GM21529 (cell line): ENCODE results near the gene TNFRSF6B.
A peak's percentile ranks its signal among the peaks of the same experiment; 100 is the strongest.

Experiments used
- ATAC-seq: cut with Tn5 transposase; IDR thresholded peaks from one replicate; pipeline ENCODE4 v1.9.1; 2021; ENCODE audit not compliant: unreplicated experiment

The TNFRSF6B gene

DNA sequence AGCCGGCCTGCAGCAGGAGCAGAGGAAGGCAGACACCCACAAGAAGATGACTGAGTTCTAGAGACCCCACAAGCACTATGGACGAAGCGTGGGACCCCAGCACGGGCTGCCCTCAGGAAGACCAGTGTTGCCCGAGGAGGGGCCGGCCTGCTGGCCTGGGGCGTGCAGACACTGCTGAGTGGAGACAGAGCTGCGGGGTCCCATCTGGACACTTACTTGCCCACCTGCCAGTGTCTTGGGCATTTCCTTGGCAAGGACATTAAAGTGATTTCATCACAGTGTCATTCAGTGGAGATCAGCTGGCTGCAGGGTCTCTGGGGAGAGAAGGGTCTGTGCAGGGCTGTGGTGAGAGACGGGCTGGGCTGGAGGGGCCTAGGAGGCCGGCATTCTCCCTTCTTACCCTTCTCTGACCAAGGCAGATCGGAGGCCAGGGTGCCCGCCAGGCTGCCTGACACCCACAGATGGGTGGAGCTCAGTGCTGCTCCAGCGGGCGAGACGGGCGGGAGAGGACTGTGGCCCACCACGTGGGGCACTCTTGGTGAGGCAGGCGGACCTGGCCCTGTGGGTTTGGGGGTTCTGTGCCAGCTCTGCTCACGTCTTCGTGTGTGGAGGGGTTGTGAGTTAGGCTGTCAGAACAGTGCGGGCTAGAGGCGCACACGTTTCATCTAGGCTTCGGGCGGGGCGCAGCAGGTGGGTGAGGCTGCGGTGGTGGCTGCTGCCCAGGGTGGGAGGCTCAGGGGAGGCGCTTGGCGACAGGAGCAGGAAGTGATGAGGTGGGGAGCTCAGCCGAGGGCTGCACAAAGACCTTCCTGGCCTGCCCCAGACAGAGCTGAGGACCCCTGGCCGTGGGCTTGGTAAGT is 39.6 kb downstream of the TNFRSF6B start, which contains the start of gene LIME1:
Gene LIME1, plus strand, starts transcription at position 806 of the 860 bp plus-strand sequence. CDS start 886 bp downstream, outside the sequence.
- no peak for ATAC-seq

DNA sequence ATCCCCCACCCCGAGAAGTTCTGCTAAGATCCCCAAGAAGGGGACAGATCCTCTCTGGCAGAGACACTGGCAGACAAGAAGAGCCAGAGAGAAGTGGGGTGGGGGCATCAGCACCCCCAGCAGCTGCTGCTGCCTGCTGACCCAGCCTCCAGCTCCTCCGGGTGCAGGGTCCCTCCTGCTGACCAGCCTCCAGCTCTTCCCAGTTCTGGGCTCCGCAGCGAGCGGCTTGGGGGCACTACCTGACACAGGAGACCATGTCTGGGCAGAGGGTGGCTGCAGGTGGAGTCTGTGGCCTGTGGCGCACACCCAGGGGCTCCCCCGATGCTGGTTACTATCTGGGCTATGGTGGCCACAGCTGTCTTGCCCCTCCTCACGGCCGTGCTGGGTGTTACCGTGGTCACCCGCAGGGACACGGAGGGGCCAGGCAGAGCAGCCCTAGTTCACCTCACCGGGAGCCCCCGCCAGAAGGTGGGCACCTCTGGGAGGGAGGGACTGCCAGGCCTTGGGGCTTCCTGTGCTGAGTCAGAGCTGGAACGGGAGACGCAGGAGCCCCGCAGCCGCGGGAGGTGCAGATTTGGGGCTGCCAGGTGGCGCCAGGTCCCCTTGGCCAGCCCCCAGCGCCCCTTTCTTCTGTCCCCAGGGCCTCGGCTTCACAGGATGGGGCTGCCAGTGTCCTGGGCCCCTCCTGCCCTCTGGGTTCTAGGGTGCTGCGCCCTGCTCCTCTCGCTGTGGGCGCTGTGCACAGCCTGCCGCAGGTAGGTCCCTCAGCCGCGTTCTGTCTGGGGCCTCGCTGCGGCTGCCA is 40.6 kb downstream of the TNFRSF6B start:
- ATAC-seq, result no peak

DNA sequence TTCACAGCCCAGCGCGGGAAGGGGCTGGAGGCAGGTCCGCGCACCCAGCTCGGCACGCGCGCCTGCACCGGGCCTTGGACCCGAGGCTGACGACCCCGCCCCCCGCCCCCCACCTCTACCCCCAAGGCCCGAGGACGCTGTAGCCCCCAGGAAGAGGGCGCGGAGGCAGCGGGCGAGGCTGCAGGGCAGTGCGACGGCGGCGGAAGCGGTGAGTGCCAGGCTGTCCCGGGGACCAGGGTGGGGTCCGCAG is 41.2 kb downstream of the TNFRSF6B start:
- no peak for ATAC-seq

DNA sequence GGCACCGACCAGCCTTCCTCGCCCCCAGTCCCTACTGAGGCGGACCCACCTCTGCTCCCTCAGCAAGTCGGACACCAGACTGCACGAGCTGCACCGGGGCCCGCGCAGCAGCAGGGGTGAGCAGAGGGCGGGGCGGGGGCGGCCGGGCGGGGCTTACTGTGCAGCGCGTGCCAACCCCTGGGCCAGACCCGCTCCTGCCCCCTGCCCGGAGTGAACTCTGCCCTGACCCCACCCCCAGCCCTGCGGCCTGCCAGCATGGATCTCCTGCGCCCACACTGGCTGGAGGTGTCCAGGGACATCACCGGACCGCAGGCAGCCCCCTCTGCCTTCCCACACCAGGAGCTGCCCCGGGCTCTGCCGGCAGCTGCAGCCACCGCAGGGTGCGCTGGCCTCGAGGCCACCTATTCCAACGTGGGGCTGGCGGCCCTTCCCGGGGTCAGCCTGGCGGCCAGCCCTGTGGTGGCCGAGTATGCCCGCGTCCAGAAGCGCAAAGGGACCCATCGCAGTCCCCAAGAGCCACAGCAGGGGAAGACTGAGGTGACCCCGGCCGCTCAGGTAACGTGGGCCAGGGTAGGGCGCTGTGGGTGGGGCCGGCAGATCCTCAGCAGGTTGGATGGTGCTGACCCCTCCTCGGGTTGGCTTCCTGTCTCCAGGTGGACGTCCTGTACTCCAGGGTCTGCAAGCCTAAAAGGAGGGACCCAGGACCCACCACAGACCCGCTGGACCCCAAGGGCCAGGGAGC is 41.7 kb downstream of the TNFRSF6B start:
- no peak for ATAC-seq

DNA sequence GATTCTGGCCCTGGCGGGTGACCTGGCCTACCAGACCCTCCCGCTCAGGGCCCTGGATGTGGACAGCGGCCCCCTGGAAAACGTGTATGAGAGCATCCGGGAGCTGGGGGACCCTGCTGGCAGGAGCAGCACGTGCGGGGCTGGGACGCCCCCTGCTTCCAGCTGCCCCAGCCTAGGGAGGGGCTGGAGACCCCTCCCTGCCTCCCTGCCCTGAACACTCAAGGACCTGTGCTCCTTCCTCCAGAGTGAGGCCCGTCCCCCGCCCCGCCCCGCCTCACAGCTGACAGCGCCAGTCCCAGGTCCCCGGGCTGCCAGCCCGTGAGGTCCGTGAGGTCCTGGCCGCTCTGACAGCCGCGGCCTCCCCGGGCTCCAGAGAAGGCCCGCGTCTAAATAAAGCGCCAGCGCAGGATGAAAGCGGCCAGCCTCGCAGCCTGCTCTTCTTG is 42.3 kb downstream of the TNFRSF6B start:
- ATAC-seq, result no peak

DNA sequence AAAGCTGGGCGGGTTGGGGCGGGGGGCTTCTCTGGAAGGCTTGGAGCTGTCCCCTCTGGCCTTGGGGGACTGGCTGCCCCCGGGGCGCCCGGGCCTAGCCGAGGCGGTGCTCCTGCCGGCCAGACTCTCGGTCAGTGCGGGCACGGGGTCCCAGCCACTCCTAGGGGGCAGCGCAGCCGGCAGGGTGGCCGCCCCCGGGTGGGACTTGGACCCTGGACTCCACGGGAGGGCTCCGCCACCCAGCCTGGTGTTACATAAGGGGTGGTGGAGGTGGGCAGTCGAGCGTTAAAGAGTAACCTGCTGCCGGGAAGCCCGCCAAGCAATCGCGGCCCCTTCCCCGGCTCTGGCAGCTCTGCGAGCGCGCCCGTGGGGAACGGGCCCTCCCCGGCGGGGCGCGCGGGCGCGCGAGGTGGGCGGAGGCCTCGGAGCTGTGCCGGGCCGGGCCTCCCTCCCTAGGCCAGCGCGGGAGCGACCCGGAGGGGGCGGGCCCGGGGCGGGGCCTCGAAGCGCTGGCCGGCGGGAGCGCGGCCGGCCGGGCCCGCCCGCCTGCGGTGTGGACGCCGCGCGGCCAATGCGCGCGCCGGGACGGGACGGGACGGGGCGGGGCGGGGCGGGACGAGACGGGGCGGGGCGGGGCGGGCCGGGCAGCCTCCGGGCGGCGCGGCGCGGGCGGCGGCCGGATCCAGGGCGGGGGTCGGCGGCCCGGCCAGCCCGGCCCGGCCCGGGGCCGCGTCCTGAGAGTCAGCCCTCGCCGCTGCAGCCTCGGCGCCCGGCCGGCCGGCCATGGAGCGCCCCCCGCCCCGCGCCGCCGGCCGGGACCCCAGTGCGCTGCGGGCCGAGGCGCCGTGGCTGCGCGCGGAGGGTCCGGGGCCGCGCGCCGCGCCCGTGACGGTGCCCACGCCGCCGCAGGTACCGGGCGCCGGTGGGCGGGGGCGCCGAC is 42.9 kb downstream of the TNFRSF6B start, which contains the start of gene SLC2A4RG:
Gene SLC2A4RG, plus strand, starts transcription at position 647 of the 940 bp plus-strand sequence. Its CDS starts 137 bp downstream, at position 784.
- ATAC-seq, result peak; percentile 48

DNA sequence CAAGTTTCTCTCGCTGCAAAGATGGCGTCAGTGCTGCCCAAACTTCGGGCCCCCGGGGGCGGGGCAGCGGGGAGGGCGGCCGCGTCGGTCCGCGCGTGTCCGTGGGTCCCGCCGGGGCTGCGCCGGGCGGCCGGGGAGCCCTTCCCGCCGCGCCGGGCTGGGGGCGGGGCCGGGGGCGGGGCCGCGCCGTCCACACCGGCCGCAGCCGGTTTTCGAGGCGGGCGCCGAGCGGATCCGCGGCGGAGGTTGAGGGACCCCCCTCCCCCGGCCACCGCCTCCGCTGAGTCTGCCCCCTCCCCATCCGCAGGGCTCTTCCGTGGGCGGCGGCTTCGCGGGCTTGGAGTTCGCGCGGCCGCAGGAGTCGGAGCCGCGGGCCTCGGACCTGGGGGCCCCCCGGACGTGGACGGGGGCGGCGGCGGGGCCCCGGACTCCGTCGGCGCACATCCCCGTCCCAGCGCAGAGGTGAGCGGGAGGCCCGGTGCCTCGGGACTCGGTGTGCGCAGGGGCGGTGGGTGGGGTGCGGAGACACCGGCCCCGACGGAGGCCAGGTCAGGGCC is 43.7 kb downstream of the TNFRSF6B start:
- ATAC-seq, result no peak

DNA sequence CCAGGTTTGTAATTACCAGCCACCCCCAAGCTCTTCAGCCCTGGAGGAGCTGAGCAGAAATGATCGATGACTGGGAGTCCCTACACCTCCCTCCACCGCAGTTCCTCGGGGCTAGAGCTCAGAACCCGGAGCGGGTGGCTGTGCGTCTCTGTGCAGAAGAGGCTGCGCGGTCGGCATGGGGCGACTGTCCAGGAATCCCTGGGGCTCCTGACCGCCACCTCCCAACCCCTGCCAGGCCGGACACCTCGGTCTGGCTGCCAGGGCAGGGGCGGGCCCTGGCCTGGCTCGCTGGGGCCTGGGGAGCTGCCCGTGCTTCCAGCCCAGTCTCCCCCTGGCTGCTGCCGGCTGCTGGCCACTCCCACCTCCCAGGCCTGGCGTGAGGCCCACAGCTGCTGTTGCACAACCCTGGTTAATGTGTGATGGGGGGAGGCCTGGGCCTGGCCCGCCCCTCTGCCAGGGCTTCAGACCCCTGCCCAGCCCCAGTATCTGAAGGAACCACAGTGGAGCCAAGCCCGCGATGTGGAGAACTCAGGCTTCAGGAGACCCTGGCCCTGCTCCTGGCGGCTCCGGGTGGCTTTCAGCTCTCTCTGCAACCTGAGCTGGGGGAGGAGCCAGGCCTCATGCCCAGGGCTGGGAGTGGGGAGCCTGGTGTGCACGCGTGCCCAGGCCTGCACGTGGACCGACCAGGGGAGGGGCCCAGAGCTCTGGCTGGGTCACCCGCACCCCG is 44.3 kb downstream of the TNFRSF6B start:
- ATAC-seq, result no peak

DNA sequence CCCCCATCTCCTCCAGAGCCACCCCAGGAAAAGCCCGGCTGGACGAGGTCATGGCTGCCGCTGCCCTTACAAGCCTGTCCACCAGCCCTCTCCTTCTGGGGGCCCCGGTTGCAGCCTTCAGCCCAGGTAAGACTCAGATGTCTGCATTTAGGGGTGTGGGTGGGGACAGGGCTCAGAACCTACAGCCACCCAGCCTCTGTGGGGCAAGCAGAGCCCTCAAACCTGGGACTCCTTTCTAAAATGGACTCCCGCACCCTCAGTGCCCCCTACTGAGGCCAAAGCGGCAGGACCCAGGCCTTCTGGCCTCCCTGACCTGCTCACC is 44.9 kb downstream of the TNFRSF6B start:
- ATAC-seq, result no peak

DNA sequence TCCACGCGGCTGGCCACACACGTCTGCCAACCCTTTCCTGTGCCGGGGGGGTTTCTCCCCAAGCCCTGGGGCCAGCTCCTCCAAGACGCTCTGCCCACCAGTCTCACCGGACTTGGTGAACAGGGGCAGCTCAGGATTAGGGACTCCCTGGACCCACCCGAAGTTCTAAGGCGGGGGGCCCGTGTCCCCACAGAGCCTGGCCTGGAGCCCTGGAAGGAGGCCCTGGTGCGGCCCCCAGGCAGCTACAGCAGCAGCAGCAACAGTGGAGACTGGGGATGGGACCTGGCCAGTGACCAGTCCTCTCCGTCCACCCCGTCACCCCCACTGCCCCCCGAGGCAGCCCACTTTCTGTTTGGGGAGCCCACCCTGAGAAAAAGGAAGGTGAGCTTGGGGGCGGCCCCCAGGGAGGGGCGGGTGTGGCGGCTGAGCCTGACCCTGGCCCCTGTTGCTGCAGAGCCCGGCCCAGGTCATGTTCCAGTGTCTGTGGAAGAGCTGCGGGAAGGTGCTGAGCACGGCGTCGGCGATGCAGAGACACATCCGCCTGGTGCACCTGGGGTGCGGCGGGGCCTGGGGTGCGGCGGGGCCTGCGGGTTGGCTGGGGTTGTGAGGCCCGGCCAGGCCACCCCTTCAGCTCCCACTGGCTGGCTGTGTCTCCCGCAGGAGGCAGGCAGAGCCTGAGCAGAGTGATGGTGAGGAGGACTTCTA is 45.4 kb downstream of the TNFRSF6B start:
- no peak for ATAC-seq

DNA sequence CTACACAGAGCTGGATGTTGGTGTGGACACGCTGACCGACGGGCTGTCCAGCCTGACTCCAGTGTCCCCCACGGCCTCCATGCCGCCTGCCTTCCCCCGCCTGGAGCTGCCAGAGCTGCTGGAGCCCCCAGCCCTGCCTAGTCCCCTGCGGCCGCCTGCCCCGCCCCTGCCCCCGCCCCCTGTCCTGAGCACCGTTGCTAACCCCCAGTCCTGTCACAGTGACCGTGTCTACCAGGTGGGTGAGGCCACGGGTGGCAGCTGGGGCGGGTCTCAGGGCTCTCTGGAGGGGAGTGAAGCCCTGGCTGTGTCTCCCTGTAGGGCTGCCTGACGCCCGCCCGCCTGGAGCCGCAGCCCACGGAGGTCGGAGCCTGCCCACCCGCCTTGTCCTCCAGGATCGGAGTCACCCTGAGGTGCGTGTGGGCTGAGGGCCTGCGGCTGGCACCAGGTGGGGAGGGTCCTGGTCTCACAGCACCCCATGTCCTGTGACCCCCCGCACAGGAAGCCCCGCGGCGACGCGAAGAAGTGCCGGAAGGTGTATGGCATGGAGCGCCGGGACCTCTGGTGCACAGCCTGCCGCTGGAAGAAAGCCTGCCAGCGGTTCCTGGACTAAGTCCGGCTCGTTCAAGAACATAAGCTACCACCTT is 46.1 kb downstream of the TNFRSF6B start:
- no peak for ATAC-seq

DNA sequence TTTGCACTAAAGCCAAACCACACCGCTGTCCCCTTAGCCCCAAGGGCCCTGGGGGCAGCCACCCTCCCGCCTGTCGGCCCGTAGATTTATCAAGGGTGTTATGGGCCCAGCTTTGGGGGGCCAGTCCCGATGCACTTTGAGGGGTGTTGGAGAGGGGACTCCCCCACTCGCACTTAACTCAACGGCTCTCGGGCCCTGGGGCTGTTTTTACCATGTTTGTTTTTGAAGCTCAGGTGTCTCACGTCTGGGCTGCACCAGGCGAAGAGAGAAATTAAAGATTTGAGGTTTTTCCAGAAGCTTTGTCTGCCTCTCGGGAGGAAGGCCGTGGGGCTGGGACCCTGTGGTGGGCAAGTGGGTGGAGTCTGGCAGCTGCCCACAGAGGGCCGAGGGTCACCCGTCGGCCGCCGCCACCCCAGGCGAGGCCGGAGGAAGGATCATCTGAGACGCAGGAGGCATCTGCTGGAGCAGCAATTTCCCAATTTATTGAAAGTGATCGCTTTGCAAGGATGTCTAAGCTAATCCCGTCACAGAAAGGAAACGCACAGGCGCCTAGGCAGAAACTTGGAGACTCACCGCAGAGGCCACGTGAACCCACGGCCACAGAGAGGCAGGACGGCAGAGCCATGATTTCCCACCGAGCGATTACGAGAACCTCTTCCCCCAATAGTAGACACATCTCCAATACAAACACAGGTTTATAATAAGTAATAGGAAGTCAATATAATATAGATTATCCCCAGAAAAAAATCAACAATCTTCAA is 46.9 kb downstream of the TNFRSF6B start:
- no peak for ATAC-seq

DNA sequence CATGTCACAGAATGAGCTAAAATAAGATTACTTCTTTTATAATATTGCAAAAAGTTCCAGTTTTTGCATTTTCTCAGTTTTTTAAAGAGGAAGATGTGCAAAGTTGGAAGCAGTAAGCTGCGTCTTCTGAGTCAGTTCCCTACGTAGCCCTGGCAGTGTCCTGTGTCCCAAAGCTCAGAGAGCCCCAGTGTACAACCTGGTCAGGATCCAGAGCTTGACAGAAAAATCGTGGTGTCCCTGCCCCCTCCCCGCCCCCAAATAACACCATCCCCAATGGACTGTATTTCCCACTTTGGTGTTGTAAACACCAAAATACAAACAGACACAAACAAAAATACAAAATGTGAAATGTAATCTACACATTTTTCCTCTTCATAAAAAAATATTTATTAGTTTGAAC is 47.7 kb downstream of the TNFRSF6B start:
- no peak for ATAC-seq

DNA sequence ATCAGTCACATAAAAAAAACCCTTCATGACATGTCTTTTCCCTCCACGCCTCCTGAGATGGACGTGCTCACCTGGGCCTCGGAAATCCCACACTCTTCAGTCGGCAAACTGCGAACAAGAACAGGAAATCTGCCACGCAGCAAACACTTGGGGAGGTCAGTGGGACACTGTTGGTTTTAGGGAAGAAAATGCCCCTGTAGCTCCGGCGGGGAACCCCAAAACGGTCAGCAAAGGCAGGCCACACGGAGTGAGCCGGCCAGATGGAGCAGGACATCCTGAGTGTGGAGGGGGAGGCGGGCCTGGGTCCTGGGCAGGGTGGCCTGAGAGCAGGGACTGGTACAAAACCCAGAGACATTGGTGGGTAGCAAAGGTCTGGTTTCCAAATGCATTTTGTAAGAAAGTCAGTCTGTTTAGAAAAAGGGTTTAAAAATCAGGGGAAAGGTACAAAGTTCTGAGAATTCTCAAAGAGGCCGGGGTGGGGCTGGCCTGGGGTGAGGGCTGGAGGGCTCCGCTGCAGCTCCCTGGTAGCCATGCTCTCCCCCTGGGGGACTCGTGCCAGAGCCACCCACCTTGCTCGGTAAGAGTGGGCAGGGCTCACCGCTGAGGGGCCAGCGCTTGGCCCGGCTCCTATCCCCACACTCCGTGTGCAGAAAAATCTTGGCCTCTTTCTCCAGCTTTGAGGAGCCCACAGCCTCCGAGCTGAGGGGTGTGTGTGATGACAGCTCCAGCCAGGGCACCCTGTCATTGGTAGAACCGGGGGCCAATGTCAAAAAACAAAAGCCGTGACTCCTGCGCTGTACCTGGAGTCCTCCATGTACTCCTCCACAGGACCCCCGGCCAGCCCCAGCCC is 48.3 kb downstream of the TNFRSF6B start:
- ATAC-seq, result no peak

DNA sequence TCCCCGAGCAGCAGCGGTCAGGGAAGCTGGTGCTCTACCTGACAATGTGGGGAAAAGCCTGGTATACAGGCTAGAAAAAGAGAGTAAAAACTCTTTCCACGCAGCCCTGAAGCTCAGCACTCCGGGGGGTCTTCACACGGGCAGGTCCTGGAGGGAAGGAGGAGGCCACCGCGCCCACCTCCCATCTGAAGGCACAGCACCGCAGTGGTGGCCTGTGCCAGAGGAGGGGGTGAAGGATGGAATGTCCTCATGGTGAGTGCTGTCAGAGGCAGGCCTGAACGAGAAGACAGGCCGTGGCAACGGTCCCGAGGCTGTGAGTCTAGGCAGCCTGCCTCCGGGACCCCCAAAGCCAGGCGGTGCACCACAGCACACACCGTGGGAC is 49.0 kb downstream of the TNFRSF6B start:
- no peak for ATAC-seq

DNA sequence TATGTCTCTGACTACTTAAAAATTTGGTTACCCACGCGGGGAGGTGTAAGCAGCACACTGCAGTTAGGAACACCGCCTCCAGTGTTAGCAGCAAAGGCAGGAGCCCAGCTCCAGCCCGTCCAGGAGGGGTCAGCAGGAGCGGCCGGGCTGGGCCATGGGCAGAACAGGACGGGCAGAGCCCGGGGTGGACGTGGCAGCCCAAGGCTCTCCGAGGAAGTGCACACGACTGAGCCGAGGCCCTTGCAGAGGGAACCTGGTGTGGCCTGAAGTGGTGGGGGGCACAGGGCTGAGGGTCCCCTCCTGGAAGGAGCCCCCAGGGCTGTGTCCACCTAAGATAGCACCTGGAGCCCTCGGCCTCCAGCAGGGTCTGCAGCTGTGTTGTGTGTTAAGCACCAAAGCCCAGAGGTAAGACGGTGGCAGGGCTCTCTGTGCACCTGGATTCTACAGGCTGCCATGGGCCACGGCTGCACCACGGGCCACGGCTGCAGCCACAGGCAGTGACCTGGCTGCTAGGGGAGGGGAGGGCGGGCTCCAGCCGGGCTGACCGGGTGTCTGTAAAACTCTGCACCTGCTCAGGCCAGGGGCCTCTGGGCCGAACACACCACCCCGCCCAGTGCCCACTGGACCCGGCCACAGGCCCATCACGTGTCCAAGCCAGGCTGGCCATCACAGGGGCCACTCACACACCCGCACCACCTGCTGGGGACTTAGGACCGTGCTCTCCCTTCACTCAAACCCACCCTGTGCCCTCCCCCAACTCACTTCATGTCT is 49.7 kb downstream of the TNFRSF6B start:
- no peak for ATAC-seq
